ENCODE data around the gene SOCS1. TPM values are rescaled to one million over a fixed set of nuclear protein-coding genes. Genes with fewer than 3 reads are reported as not detected.

SOCS1 gene
- total and polyA plus RNA-seq, 11 donors = 0.63 to 14.8 (median 2.9) TPM

DNA sequence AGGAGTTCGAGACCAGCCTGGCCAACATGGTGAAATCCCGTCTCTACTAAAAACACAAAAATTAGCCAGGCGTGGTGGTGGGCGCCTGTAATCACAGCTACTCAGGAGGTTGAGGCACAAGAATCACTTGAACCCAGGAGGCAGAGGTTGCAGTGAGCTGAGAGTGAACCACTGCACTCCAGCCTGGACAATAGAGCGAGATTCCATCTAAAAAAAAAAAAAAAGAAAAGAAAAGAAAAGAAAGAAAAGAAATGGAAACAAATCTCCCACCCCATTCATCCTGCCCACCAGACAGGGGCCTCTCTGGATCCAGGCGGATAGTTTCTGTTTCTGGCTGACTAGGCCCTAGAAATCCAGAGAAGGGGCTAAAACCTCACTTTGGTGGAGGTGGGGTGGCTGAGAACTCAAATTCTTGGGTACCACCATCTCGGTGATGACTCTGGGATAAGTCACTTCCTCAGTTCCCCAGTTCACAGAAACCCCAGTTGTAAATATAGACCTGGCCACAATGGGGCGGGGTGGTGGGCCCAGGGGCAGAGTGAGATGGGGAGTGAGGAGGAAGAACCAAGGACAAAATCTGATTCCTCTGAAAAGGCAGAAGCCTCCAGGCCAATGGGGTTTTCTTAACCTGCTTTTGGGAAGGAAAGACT, 22.2 kb downstream of the SOCS1 start:
- no peak for DNase-seq
- peak overlapping the region in 1 of 12 donors; percentile 36 for H3K4me3 ChIP-seq
- TF ChIP-seq, protein P1, sequence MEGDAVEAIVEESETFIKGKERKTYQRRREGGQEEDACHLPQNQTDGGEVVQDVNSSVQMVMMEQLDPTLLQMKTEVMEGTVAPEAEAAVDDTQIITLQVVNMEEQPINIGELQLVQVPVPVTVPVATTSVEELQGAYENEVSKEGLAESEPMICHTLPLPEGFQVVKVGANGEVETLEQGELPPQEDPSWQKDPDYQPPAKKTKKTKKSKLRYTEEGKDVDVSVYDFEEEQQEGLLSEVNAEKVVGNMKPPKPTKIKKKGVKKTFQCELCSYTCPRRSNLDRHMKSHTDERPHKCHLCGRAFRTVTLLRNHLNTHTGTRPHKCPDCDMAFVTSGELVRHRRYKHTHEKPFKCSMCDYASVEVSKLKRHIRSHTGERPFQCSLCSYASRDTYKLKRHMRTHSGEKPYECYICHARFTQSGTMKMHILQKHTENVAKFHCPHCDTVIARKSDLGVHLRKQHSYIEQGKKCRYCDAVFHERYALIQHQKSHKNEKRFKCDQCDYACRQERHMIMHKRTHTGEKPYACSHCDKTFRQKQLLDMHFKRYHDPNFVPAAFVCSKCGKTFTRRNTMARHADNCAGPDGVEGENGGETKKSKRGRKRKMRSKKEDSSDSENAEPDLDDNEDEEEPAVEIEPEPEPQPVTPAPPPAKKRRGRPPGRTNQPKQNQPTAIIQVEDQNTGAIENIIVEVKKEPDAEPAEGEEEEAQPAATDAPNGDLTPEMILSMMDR (IDR thresholded peaks at IDR 0.05) = no peak
- TF ChIP-seq POLR2A (IDR thresholded peaks at IDR 0.05) = no peak
- H3K27me3 ChIP-seq = peaks cover 0 to 3% (median 0%) of the 10 kb centered on the region in 9 donors
- no peak for ATAC-seq
- H3K9me3 ChIP-seq = no peaks in the 10 kb centered on the region
- WGBS, 4 donors = 81 to 91% (median 87%) methylated on average over 8 of the region's 8 CpGs
- H3K4me1 ChIP-seq = peaks cover 0 to 49% (median 6%) of the 10 kb centered on the region in 12 donors
- H3K27ac ChIP-seq = peak overlapping the region in 1 of 12 donors; percentile 91
- no peaks in the 10 kb centered on the region for H3K36me3 ChIP-seq
- intact Hi-C loops (cut with DNase I) = no loop called here

DNA sequence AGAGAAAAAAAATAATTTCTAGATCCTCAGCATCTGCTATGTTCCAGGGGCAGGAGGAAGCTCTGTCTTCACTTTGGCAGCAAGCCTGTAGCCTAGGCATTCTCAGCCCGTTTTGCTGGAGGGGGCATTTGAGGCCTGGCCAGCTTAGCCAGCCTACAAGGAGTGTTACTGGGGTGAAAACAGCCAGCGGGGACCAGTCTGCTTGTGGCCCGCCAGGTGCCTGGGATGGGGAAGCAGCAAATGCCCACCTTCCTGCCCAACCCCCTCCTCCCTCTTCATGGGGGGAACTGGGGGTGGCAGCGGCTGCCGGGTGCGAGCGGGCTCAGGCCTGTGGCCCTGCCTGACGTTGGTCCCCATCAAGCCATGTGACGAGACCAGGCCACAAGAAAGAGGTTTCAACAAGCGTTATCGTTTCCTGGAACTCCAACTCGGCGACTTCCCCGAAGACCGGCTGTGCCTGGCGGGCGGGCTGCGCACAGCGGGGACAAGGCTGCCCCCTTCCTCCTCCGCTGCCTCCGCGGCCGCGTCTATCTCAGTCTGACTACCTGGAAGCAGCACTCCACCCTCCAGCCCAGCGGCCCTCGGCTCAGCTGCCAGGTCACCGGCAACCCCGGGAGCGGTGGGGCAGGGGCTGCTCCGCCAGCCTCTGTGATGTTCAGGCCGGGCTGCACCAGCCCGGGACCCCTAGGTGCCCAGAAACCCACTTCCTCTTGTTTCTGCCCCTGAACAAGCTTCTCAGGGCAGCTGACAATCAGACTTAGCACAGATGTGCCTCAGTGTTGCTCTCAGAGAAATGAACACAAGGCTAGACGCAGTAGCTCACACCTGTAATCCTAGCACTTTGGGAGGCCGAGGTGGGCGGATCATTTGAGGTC, 22.9 kb downstream of the SOCS1 start:
- DNase-seq (peak; percentile 37 to 79 (median 43)), ATAC-seq (peak in 3 of 4 donors; percentile 45 to 62 (median 58))
- H3K4me1 ChIP-seq = peaks cover 0 to 49% (median 6%) of the 10 kb centered on the region in 12 donors
- intact Hi-C loops (cut with DNase I) = no loop called here
- H3K36me3 ChIP-seq = no peaks in the 10 kb centered on the region
- 29 to 64% (median 47%) methylated on average over 11 to 35 of the region's 35 CpGs for WGBS, 4 donors
- H3K4me3 ChIP-seq = peak overlapping the region in 3 of 12 donors; percentile 9 to 36 (median 13)
- peaks cover 0 to 3% (median 0%) of the 10 kb centered on the region in 9 donors for H3K27me3 ChIP-seq
- no peaks in the 10 kb centered on the region for H3K9me3 ChIP-seq
- TF ChIP-seq, protein P1 (IDR thresholded peaks at IDR 0.05) = no peak
- TF ChIP-seq POLR2A (IDR thresholded peaks at IDR 0.05) = no peak
- H3K27ac ChIP-seq = peak overlapping the region in 1 of 12 donors; percentile 91

DNA sequence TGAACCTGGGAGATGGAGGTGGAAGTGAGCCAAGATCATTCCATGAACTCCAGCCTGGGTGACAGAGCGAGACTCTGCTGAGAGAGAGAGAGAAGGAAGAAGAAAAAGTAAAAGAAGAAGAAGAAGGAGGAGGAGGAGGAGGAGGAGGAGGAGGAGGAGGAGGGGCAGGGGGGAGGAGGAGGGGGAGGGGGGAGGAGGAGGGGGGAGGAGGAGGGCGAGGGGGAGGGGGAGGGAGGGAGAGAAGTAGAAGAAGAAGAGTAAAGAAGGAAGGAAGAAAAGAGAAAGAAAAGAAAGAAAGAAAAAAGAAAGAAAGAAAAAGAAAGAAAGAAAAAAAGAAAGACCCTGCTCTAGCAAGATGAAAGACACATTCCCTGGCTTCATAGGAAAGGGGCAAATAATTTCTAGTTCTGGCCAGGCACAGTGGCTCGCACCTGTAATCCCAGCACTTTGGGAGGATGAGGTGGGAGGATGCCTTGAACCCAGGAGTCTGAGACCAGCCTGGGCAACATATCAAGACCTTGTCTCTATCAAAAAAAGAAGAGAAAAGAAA, 23.6 kb downstream of the SOCS1 start:
- H3K27me3 ChIP-seq = peaks cover 0 to 3% (median 0%) of the 10 kb centered on the region in 9 donors
- ATAC-seq (no peak), DNase-seq (no peak)
- TF ChIP-seq POLR2A (IDR thresholded peaks at IDR 0.05) = no peak
- TF ChIP-seq, protein P1 (IDR thresholded peaks at IDR 0.05) = no peak
- H3K4me1 ChIP-seq = peaks cover 0 to 49% (median 6%) of the 10 kb centered on the region in 12 donors
- WGBS, 4 donors = 82 to 100% (median 94%) methylated on average over 2 of the region's 3 CpGs
- H3K9me3 ChIP-seq = no peaks in the 10 kb centered on the region
- H3K27ac ChIP-seq = peak overlapping the region in 1 of 12 donors; percentile 91
- no peaks in the 10 kb centered on the region for H3K36me3 ChIP-seq
- peak overlapping the region in 1 of 12 donors; percentile 36 for H3K4me3 ChIP-seq
- intact Hi-C loops (cut with DNase I) = no loop called here

All from heart left ventricle (tissue), 16 donors.